Measurements from ENCODE around the gene PRDX3.

DNA sequence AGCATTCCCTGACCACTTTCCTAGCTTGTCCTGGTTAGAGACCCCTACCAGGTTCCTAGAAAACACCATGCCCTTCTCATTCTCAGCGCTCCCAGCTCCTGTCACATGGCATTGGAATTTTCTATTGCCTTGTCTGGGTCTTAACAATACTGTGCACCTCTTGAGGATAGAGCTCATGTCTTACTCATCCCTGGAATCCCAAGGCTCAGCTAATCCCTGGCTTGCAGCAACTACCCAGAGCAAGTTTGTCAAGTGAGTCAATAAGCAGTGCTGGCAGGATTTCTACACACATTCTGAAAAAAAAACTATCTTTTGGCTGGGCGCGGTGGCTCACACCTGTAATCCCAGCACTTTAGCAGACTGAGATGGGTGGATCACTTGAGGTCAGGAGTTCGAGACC is 11.7 kb upstream of the PRDX3 start:
- TF ChIP-seq TAF1 (conservative IDR thresholded peaks at IDR 0.05) = no peak
- TF ChIP-seq, protein P1, sequence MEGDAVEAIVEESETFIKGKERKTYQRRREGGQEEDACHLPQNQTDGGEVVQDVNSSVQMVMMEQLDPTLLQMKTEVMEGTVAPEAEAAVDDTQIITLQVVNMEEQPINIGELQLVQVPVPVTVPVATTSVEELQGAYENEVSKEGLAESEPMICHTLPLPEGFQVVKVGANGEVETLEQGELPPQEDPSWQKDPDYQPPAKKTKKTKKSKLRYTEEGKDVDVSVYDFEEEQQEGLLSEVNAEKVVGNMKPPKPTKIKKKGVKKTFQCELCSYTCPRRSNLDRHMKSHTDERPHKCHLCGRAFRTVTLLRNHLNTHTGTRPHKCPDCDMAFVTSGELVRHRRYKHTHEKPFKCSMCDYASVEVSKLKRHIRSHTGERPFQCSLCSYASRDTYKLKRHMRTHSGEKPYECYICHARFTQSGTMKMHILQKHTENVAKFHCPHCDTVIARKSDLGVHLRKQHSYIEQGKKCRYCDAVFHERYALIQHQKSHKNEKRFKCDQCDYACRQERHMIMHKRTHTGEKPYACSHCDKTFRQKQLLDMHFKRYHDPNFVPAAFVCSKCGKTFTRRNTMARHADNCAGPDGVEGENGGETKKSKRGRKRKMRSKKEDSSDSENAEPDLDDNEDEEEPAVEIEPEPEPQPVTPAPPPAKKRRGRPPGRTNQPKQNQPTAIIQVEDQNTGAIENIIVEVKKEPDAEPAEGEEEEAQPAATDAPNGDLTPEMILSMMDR (IDR thresholded peaks at IDR 0.05; ENCODE audit: low read depth, low read length, missing input control) = no peak
- no peak for TF ChIP-seq SP1 (IDR thresholded peaks at IDR 0.05)
- TF ChIP-seq, protein P2, sequence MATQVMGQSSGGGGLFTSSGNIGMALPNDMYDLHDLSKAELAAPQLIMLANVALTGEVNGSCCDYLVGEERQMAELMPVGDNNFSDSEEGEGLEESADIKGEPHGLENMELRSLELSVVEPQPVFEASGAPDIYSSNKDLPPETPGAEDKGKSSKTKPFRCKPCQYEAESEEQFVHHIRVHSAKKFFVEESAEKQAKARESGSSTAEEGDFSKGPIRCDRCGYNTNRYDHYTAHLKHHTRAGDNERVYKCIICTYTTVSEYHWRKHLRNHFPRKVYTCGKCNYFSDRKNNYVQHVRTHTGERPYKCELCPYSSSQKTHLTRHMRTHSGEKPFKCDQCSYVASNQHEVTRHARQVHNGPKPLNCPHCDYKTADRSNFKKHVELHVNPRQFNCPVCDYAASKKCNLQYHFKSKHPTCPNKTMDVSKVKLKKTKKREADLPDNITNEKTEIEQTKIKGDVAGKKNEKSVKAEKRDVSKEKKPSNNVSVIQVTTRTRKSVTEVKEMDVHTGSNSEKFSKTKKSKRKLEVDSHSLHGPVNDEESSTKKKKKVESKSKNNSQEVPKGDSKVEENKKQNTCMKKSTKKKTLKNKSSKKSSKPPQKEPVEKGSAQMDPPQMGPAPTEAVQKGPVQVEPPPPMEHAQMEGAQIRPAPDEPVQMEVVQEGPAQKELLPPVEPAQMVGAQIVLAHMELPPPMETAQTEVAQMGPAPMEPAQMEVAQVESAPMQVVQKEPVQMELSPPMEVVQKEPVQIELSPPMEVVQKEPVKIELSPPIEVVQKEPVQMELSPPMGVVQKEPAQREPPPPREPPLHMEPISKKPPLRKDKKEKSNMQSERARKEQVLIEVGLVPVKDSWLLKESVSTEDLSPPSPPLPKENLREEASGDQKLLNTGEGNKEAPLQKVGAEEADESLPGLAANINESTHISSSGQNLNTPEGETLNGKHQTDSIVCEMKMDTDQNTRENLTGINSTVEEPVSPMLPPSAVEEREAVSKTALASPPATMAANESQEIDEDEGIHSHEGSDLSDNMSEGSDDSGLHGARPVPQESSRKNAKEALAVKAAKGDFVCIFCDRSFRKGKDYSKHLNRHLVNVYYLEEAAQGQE (IDR thresholded peaks at IDR 0.05) = no peak
- TF ChIP-seq ATF3 (IDR thresholded peaks at IDR 0.05) = no peak
- no peak for TF ChIP-seq FOXA1 (IDR thresholded peaks at IDR 0.05)
- TF ChIP-seq FOXA2 (IDR thresholded peaks at IDR 0.05) = no peak
- no peak for TF ChIP-seq YY1 (IDR thresholded peaks at IDR 0.05)
- no peak for TF ChIP-seq RAD21 (IDR thresholded peaks at IDR 0.05)
